NCI-H510A (cell line): ENCODE data around the gene NT5DC1.

Experiments used
- DNase-seq: peaks from one replicate; lab custom pipeline; 2025; lab: John Stamatoyannopoulos, UW

The NT5DC1 gene

GRCh38 chr6:116139917-116140316 is 39.3 kb downstream of the NT5DC1 start:
- no peak for DNase-seq

DNA sequence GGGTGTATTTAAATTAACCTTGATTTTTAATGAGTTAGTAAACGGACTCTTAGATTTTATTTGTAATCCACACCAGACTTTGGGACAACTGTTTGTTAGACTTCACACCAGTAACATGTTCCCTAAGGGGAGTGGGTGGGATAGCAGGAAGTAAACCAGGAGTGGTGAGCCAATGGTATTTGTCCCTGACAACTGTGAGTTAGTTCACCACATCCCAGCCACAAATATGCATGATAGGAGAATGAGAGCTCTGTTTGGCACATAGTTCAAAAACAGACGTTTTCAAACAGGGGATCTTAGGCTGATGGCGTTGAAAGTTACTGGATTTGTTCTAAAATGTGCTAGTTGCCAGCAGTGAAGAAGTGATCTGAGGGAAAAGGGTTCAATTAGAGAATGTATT is 44.0 kb downstream of the NT5DC1 start:
- no peak for DNase-seq

DNA sequence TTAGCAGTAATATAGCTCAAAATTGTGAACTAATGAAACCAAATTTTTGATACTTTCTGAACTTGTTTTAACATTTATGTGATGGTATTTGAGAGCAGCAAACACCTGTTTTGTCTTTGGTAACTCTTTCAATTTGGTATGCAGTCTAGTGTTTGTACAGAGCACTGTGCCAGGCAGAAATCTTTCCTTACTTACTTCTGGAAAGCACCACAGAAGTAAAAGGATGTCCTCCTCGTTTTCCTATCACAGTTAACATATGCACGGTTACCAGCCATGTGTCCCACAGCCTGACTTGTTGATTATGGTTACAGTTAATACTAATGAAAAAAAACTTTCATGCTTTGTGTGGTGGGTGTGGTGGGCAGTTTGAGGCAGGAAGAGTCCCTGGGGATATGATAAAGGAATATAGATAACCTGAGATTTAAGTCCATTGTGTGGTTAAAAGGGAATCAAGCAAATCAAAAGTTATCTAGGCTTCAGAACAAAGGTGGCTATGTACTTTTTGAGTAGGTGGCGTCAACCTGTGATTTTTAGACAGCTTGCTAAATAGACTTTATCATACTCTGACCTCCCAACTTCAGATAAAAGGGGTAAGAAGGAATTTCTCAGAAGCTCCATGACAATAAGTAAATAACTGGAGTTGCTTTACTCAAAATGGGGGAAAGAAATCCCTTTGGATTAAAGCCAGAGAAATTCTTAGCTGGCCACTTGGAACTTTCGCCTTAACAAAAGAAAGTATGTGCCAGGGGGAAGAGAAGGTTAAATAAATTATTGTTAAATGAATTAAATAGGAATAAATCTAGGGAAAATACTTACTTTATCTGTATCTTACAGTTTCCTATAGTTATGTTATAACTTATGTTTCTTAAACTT is 45.4 kb downstream of the NT5DC1 start:
- no peak for DNase-seq

GRCh38 chr6:116152620-116153019 is 52.0 kb downstream of the NT5DC1 start:
- no peak for DNase-seq

DNA sequence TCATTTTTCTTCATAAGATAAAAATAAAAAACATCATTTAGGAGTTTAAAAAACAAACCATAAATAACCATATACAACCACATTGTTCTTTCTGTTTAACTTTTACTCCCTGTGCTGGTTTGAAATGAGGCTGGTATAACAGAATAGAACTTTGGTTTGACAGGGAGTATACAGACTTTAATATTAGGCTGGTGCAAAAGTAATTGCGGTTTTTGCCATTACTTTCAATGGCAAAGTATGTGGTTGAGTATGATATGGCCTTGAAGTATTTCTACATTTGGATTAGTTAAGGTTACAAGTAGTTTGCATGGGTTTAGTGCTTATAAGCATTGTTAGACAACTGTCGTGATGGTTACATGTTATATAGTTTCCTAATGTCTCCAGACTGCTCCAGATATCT is 54.2 kb downstream of the NT5DC1 start:
- no peak for DNase-seq

- no peak for DNase-seq
These were observed 56.0 kb downstream of the NT5DC1 start for GRCh38 chr6:116156405-116157326.

- no peak for DNase-seq
These were observed 56.7 kb downstream of the NT5DC1 start for GRCh38 chr6:116157391-116157790.

DNA sequence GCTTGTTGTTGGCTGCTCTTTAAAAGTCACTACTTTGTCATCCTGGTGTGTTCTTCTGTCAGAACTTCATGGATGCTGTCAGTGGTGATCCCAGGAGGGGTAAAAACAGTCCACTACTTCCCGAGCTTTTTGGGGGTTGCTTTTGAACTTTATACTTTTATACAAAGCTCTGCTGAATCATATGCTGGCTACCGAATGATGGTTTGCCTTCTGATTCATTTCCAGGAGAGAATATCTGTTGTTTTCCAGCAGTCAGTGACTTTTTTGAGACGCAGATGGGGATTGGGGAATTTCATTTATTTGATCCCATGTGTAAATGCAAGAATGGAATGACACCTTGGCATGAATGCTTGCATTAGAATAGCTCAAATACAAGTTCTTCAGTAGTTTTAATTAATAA is 58.0 kb downstream of the NT5DC1 start:
- no peak for DNase-seq

DNA sequence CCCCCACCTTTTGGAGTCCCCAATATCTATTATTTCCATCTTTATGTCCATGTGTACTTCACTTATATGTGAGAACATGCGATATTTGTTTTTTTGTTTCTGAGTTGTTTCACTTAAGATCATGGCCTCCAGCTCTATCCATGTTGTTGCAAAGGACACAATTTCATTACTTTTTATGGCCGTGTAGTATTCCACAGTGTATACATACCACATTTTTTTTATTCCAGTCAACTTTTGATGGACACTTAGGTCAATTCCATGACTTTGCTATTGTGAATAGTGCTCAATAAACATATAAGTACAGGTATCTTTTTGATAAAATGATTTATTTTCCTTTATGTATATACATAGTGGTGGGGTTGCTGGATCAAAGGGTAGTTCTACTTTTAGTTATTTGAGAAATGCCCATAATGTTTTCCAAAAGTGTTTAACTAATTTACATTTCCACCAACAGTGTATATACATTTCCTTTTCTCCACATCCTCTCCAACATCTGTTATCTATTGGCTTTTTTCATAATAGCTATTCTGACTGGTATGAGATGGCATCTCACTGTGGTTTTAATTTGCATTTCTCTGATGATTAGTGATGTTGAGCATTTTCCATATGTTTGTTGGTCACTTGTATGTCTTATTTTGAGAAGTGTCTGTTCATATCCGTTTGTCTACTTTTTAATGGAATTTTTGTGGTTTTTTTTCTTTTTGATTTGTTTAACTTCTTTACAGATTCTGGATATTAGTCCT is 59.3 kb downstream of the NT5DC1 start:
- DNase-seq: no peak

- DNase-seq: no peak
These were observed 64.9 kb downstream of the NT5DC1 start for GRCh38 chr6:116165596-116165995.

DNA sequence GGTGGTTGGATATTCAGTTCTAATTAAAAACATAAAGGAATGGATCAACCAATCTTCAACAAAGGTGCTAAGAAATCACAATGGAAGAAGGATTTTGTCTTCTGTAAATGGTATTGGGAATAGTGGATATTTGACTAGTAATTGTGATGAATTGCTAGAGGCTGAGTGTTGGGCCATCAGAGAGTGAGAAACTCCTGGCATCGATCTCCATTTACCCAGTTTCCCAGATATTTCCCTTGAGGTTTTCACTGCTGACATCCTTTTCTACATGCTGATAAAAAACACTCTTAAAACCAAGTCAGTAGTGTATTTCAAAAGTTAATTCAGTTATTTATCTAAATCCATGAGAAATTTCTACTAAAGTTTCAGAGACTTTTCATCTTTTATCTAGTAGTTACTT is 65.7 kb downstream of the NT5DC1 start:
- no peak for DNase-seq

- no peak for DNase-seq
These were observed 67.5 kb downstream of the NT5DC1 start for GRCh38 chr6:116168148-116168547.

- no peak for DNase-seq
These were observed 69.2 kb downstream of the NT5DC1 start for GRCh38 chr6:116169880-116170279.

GRCh38 chr6:116170358-116171057 is 69.9 kb downstream of the NT5DC1 start:
- no peak for DNase-seq

- DNase-seq: no peak
These were observed 73.3 kb downstream of the NT5DC1 start for GRCh38 chr6:116173928-116174327.

DNA sequence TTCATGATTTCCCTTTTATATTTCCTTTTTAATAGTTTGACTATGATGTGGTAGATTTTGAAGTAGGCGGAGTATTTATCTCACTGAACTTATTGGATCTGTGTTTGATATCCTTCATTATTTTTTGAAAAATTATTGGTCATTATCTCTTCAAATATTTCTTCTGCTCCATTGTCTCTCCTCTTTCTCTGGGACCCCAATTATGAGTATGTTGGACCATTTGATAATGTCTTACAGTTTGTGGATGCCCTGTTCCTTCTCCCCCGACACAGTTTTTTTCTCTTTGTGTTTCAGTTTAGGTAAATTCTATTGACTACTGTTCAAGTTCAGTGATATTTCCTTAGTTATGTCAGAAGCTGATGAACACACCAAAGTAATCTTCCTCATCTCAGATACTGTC is 74.7 kb downstream of the NT5DC1 start:
- DNase-seq: no peak

DNA sequence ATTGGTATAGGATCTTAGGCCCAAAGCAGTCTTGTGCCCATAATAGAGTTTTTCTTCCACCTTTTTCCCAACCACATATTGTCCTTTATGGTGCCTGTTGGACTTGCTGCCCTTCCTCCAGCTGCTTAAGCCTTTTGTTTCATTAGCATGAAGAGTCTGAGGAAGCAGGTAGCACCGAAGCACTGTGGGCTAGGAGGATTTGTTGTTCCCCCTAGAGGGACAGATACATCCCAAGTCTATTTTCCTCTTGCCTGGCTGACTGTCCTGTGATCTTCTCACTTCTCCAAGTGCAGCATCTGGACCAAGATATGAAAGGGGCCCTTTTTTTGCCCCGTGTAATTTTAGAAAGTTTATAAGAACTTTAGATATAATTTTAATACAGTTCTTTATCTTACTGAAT is 75.9 kb downstream of the NT5DC1 start:
- DNase-seq: no peak

- no peak for DNase-seq
These were observed 79.7 kb downstream of the NT5DC1 start for GRCh38 chr6:116180375-116180774.

DNA sequence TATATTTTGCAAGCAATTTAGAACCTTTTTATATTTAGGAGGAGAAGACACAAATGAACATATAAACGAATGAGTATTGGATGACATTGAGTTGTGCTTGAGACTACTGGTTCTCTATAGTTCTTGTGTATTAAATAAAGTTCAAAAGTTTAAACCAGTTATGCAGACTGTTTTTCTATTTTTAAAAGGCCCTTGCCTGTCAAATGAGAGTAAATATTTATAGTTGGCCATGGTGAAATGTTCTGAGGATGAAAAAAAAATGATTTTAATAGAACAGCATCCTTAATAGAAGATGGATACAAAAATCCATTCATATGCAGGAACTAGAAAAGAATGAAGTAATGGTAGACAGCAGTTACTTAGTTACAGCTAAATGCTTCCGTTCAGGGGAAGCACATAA is 88.8 kb downstream of the NT5DC1 start:
- DNase-seq: no peak

DNA sequence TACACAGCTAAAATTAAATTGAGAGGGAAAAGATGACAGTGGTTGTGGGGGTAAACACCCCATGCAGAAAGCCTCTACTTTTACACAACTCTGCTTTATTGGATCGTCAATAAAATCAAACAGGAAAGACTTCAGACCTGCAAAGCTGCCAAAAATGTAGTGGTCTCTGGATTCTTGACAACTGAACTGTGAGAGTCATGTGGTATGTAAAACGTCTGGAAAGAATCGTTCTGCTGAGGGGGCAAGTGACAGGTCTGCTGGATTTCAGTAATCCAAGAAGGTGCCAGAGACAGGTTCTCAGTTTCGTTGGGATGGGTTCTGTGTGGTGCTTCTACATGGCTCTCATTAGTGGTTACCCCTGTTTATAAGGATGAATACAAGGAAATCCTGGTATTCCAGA is 89.9 kb downstream of the NT5DC1 start:
- no peak for DNase-seq

DNA sequence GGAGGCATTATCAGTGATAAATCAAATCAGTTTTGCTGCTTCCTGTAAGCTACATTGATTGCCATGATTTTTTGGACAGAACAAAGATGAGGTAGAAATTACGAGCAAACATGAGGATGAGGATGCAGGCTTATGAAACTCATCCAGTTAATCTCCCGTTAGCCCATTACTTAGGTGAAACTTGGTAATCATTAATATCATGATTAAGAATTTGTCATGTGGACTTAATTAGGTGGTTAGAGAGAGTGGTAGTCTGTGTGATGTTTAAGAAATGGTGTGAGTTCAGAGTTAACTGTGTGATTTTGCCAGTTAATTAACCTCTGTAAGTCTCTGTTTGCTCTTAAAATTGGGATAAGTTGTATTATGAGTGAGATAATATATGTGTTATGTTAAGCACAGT is 91.2 kb downstream of the NT5DC1 start:
- no peak for DNase-seq

DNA sequence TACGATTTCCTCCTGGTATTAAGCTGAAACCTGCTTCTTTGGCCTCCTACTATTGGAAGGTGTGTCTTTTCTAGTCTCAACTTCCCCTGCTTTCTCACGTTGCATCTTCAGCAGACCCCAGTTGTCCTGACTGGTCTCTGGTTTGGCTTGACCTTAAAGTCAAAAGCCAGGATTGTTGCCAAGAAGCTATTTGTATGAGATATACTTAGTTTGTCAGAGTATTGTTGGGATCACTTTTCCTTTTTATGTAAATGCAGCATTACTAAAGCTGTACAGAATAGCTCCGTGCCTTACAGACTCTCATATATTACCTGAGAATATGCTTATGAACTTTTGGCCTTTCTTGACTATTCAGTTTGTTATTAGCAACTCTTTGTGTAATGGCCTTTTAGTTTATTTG is 92.1 kb downstream of the NT5DC1 start:
- no peak for DNase-seq
